HG03571 (cell line): ENCODE results near the gene P2RY8.

Source experiments
- ATAC-seq: cut with Tn5 transposase; IDR thresholded peaks from one replicate; pipeline ENCODE4 v1.9.1; 2021; ENCODE audit not compliant: unreplicated experiment

The P2RY8 gene

GRCh38 chrX:1420371-1420770, 116.6 kb downstream of the P2RY8 start:
- no peak for ATAC-seq

DNA sequence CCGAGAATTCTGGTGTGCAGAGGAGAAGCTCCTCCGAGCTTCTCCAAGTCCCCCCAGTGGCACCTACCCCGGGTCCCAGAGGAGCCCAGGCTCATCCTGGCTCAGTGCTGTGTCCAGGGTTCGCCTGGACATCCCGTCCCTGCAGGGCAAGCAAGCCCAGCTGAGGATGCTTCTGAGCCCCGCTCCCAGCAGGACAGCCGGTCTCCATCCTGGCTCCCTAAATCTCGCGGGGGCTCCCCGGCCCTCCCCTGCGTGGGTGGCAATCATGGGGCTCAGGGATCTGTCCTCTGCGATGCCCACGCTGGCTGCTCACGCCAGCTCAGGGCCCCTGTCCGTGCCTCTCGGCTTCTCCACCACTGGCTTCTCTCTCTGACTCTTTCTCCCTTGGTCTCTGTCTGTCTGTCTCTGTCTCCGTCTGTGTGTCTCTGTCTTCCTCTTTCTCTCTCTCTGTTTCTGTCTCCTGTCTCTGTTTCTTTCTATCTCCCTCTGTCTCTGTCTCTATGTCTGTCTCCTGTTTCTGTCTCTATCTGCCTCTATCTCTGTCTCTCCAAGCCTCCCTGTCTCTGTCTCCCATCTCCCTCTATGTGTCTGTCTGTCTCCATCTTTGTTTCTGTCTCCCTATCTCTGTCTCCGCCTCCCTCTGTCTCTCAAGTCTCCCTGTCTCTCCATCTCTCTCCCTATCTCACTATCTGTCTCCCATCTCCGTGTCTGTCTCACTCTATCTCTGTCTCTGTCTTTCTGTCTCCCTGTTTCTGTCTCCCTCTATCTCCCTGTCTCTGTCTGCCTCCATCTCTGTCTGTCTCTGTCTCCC, 117.2 kb downstream of the P2RY8 start:
- no peak for ATAC-seq

- ATAC-seq, result no peak
Observed at GRCh38 chrX:1418901-1419544, 118.0 kb downstream of the P2RY8 start.

- no peak for ATAC-seq
Observed at GRCh38 chrX:1417921-1418771, 118.8 kb downstream of the P2RY8 start.

GRCh38 chrX:1416965-1417760, 119.8 kb downstream of the P2RY8 start:
- no peak for ATAC-seq

DNA sequence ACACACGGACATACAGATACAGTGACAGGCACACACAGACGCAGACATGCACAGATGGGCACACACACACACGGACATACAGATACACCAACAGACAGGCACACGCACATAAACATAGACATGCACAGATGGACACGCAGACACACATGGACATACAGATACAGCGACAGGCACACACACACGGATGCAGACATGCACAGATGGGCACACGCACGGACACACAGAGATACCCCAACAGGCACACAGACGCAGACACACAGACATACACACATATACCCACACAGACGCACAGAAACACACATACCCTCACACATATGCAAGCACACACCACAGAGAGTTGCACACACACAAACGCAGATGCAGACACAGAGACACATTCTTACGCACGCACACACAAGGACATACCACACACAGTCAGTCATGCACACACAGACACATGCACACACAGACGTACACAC, 120.6 kb downstream of the P2RY8 start:
- ATAC-seq, result no peak
